C1 segment of cervical spinal cord (tissue), 14 donors: ENCODE data around the gene PEX10.
"Not testable (repeated sequence)": the region's sequence is repeated elsewhere in the genome, so short reads cannot be mapped to it uniquely, and the experiment has no call there.

Experiments used
- DNase-seq, 14 donors: peaks; one replicate each; lab custom pipeline; 2025; lab: John Stamatoyannopoulos, UW

PEX10 gene

DNA sequence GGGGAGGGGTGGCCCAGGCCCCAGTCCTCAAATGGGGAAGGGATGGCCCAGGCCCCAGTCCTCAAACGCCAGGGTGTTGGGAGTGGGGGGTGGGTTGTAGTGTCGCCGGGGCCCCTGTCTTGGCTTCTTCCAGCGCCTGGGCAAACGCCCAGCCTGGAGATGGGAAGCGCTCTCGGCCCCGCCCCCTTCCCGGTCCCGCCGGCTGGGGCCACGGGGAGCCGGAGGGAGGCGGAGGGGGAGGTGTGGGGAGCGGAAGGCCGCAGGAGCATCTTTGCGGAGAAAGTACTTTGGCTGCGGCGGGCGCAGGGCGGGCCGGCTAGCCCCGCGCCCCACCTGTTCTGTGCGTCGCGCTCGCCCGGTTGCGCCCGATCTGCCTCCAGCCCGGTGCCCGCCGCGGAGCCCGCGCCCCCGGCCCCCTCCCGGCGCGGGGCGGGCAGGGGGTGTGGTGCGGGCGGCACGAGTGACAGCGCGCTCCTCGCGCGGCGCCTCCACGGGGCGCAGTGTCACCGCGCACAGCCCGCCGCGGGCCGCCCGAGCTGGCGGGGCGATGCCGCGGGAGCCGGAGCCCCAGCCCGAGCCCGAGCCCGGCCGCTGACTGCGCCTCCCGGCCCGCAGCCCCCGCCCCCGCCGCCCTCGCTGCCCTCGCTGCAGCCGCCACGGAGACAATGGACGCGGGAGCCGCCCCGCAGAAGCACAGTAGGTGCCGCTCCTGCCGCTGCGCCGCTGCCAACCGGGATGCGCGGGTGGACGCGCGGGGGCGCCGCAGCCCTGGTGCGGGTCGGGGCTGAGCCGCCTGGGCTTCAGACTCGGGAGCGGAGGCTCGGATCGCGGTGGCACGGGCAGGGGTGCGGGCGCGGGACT lies 31.1 kb upstream of the PEX10 start:
- peak in 10 of 14 donors; percentile 17 to 77 (median 38) for DNase-seq

DNA sequence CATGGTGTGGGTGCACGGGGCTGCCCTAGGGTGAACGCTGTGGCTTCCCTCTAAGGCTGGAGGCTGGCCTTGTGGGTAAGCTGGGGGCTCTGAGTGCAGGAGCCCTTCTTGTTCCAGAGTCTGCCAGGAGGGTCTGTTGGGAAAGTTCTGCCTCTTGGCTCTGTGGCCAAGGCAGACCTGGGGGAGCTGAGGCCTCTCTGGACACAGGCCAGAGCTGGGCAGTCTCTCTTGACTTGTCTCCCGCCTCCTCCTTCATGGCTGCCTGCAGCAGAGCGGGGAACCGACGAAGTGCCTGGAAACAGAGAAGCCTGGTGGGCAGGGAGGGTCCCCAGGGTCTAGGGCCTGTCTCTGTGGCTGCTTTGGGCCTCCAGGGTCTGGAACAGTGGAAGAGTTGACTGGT lies 30.3 kb upstream of the PEX10 start:
- DNase-seq, result no peak

DNA sequence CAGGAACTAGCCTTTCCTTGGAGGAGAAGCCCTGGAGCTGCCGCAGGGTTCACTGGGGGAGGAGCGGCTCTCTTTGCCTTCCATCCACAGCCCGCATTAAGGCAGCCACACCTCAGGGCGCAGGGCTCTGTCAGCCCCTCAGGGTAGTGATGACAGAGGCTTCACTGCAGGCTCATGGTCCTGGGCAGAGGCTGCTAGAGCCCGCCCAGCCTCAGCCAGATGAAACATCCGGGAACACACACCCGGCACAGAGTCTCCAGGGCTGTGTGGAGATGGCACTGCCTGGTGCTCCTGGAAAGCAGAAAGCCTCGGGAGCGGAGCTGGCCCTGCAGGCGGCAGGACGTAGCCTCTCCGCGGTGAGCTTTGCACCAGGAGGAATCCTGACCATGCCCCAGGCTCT lies 29.4 kb upstream of the PEX10 start:
- DNase-seq, result peak in 9 of 14 donors; percentile 11 to 73 (median 26)

DNA sequence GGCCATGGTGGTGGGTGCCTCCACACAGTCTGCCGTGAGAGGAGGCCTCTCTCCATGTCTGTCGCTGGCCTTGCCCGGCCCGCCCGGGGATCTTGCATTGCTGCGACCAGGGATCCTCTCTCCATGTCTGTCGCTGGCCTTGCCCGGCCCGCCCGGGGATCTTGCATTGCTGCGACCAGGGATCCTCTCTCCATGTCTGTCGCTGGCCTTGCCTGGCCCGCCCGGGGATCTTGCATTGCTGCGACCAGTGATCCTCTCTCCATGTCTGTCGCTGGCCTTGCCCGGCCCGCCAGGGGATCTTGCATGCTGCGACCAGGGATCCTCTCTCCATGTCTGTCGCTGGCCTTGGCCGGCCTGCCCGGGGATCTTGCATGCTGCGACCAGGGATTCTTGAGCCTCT lies 28.0 kb upstream of the PEX10 start:
- not testable (repeated sequence) for DNase-seq

DNA sequence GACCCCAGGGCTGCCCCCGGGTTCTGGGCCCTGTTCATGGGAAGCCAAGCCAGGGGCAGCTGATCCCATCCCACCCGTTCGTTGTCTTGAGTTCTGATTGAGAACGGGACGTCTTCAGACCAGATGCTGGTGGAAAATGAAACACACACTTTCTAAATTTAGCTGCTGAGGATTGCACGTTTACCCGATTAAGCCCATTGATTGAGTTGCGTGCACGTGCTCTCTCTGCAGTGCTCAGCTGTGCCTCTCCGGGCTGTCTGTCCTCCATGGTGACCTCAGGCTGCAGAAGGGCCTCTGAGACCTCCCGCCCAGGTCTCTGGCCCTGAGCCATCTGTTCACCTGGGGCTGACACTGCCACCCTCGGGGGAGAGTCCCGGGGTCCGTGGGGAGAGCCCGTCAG lies 27.0 kb upstream of the PEX10 start:
- DNase-seq, result no peak

DNA sequence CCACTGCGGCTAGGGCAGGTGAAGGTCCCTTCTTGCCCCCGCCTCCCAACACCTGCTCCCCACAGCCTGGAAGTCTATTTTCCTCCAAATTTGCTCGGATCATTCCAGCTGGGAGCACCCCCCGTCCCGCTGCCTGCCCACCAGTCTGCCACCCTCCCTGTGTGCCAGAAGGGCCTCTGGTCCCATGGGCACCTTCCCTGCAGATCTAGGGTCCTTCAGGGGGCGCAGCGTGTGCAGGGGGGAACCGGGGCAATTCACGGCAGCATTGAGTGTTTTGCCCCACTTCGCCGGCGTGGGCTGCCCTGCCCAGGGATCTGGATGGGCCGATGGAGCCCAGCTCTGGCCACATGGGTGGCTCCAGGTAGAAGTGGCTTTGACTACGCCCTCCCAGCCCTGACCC lies 26.3 kb upstream of the PEX10 start:
- no peak for DNase-seq

DNA sequence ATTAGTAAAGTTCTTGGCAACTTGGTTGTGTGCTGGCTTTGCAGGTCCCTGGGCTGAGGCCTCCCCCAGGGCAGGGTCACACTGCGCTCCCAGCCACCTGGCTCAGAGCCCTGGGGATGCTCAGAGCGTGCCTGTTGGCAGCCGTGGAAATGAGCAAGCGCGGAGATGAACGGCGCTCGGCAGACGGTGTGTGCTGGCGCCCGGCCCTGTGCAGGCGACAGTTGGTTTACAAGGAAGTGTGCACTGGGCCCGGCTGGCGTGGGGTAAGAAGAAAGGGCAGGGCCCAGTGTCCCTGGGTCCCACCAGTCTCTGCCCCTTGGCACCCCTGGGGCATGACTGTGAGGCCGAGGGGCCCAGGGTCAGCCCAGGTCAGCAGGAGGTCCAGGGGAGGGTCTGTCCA lies 25.7 kb upstream of the PEX10 start:
- DNase-seq, result peak in 7 of 14 donors; percentile 18 to 79 (median 37)

DNA sequence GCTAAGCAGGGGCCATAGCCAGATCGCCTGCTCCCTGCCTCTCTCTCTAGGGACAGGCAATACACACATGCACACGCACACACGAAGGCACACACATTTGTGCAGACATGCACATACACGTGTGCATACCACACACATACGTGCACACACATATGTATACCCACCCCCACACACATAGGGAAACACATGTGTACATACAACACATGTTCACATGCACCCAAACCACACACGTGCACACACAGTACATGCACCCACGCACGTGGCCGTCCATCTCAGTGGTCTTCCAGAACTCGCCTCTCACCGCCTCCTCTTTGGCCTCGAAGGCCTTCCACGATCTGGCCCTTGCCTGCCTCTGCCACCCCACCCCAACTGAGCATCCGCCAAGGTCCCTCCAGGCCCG lies 25.3 kb upstream of the PEX10 start:
- DNase-seq, result no peak

DNA sequence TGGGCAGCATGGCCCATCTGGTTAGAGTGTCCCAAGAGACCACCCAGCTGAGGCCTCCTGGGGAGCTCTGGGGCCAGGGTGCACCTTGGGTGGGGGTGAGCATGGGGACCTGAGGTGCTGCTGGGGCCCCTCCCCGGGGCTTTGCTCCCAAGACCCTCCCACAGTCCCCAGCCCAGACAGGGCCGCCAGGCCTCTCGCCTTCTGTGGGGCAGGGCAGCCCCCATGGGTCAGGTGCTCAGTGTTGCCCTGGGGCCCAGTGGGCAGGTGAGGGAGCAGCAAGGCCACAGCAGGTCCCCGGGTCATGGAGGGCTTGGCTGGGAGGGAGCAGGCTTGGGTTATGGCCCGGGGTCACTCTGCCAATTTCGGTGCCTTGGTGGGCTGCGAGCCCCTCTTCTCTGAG lies 24.5 kb upstream of the PEX10 start:
- DNase-seq, result no peak

DNA sequence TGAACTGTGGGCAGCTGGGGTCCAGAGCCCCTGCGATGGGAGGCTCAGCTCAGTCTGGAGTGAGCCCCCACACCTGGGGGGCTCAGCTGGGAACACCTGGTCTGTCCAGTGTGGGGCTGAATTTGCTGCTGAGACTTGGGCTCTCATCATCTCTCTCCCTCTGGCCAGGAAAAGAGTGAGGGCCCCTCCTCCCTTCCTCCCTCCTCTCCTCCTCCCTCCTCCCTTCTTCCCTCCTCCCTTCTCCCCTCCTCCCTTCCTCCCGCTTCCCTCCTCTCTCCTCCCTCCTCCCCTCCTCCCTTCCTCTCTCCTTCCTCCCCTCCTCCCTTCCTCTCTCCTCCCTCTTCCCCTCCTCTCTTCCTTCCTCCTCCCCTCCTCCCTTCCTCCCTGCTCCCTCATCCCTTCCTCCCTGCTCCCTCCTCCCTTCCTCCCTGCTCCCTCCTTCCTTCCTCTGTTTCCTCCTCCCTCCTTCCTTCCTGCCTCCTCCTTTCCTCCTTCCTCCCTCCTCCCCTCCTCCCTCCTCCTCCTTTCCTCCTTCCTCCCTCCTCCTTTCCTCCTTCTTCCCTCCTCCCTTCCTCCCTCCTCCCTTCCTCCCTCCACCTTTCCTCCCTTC lies 23.5 kb upstream of the PEX10 start:
- no peak for DNase-seq

DNA sequence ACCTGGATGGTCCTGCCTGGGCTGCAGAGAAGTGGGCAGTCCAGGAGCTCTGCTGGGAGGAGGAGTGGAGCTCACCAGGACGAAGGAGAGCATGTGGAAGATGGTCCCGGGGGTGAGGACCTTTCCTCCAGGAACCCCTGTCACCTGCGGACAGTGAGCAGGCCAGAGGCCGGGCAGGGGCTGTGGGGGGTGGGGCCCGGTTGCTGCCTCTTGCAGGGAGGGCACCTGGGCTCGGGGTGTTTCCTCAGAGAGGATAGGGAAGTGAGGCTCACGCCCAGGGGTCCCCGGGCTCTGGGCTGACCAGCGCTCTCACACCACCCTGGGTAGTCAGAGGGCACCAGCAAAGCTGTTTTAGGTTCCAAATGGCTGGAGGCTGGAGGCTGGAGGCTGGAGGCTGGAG lies 22.7 kb upstream of the PEX10 start:
- no peak for DNase-seq

DNA sequence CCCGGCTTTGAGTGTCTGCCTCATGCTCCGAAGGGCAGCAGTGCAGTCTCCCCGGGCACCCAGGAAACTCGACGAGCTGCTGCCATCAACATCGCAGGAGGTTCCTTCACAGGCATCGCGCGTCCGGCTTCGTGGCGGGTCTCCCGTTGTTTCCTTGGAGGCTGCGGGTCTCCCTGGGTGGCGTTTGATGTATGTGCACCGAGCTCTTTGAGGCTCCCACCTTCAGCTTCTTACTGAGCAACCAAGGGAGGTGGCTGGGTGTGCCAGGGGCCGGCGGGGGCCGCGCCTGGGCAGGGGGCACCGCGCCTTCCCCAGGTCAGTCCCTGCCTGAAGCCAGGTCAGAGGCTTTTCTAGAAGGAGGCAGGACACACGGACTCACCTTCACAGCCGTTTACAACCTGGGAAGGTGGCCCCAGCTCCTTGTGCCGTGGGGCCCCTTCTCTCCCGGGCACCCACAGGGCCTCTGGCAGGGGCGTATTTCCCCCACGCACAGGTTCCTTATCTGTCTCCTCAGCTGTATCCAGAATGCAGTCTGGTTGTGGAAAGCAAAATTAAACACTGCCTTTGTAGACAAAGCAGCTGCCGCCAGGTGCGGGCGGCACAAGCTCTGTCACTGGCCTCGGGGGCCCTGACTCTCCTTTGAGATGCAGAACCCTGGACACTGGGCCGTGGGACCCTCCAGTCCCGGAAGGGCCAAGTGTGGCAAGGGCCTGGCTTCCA lies 21.7 kb upstream of the PEX10 start:
- DNase-seq, result no peak

DNA sequence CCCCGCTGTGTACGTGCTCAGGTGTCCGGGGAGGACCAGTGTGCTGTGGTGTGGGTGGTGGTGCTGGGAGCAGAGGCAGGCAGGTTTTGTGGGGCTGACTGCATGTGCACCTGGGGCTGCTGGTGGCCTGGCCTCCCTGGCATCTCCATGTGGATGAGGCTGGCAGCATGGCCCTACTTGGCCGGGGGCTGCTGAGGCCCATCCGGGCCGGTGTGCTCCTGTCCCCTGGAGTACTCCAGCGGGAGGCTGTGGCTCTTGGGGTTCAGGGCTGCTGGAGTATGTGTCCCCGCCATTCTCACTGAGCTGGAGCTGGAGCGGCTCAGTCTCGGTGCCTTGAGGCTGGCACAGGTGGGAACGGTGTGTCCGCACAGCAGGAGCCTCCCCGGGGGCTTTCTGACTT lies 20.8 kb upstream of the PEX10 start:
- no peak for DNase-seq

DNA sequence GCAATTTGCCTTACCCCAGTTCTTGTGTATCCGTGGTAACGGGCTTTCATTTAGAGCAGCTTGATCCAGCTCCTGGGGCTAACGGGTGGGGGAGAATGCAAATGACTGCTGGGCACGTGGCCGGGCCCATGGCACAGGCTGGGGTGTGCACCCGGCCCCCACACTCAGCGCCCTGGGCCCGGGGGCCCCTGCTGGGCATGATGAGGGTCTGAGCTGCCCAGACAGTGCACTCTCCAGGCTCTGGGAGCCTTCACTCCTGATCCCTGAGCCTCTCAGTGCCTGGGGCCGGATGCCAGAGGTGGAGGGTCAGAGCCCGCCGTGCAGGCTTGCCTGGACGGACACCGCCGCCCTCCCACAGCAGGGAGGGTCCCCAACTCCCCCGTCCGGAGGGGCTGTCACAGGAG lies 20.1 kb upstream of the PEX10 start:
- DNase-seq, result no peak

DNA sequence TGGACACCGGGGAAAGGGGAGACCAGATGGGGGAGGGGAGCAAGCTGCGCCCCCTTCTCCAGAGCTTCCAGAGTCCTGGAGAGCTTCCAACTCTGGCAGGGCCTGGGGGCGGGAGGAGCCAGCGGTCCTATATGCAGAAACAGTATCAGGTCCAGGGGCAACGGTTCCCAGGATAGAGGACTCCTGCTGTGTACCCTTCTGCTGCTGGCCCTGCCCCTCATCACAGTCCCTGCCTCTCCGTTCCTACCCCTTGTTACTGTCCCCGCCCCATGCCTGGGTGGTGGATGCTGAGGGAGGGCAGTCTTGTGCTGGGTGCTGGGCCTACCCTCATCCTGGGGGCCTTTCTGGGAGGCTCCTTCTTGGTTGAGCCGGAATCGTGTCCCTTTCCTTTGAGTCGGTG lies 19.2 kb upstream of the PEX10 start:
- DNase-seq, result no peak

DNA sequence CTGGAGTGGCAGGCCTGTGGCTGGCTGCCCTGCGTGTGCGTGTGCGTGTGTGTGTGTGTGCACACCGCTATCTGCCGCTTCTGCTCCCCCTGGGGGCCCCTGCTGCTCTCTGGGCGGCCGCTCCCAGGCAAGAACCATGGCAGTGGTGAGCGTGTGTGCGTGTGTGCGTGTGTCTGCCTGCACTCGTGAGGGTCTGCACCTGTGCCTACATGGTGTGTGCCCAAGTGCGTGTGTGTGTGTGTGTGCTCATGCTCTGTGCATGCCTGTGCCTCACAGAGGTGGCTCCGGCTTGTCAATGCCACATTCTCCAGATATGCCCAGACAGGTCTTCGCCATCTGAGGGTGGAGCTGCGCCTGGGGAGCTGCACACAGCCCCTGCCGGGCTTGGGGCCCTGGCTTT lies 18.7 kb upstream of the PEX10 start:
- no peak for DNase-seq

DNA sequence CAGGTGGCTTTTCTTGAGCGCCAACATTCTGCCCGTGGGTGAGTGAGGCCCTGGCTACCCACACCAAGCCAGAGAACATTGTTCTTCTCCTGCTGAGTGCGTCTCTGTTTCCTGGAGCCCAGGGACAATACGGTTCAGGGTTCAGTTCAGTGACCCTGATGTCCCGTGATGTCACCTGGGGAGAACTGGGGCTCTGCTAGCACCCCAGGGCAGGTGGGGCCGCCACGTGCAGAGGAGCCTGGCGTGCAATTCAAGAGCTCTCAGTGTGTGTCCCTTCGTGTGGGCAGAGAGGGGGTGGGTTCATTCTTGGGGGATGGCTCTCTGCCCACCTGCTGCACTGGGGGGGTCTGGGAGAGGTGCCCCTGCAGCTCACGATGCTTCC lies 18.2 kb upstream of the PEX10 start:
- DNase-seq, result no peak

DNA sequence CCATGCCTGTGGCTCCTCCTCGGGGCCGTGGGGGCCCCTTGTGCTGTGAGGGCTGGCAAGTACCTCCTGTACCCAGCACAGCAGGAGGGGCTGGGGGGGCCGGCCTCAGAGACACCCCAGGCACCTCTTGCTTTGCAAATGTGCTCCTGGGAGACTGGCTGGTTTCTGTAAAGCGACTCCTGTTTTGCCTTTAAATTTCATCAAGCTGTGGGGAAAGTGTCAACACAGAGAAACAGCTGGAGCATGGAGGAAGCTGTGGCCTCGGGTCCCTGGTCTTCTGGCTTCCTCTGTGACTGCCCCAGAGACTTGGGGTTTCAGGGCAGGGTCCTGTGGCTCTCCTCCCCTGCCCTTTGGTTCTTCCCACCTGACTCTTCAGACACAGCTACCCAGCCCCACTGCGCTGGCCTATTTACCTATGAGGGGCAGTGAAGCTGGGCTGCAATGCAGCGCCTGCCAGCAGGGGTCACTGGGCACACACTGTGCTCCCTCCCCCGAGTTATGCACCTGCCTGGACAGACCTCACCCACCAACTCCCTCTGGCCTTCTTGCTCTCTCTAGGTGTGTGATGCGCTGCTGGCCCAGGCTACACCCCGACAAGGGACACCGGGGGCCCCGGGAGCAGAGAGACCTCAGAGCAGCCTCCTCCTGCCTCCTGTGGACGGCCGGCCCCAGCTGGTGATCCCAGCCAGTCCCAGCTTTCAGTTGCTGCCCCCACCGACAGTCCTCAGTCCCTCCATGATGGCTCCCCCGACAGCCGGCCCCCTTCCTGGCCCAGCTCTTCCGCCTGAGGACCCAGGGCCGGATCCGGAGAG lies 17.6 kb upstream of the PEX10 start:
- no peak for DNase-seq

DNA sequence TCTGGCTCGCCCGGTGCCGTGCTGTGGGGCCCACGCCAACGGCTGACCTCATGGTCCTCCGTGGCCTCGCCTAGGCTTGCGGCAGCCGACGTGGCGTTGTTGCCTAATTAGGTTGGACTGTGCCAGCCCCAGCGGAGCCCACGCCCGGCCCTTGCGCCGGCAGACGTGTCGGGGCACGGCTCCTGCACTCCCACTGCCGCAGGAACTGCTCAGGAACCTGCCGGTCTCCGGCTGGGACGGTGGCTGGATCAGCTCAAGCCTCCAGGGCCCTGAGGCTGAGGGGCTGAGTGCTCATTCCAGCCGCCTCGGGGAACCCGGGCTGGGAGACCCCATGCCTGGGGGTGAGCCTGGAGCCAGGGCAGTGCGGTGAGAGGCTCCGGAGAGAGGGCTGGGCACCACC lies 16.1 kb upstream of the PEX10 start:
- no peak for DNase-seq

DNA sequence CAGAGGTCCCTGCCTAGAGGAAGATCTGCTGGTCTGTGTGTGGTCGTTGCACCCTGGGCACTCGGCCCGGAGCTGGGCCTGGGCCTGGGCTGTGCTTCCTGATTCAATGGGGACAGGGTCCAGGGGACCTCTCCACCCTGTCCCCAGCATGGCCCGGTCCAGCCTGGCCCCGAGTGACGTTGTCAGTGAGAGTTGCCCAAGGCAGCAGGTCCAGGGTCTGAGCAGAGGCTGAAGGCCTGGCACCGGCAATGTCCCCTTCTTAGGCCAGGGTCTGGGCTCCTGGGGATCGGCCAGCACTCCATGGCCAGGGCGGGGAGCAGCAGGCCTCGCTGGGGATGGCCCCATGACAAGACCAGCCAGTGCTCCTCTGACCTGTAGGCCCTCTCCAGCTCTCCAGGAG lies 15.6 kb upstream of the PEX10 start:
- no peak for DNase-seq

DNA sequence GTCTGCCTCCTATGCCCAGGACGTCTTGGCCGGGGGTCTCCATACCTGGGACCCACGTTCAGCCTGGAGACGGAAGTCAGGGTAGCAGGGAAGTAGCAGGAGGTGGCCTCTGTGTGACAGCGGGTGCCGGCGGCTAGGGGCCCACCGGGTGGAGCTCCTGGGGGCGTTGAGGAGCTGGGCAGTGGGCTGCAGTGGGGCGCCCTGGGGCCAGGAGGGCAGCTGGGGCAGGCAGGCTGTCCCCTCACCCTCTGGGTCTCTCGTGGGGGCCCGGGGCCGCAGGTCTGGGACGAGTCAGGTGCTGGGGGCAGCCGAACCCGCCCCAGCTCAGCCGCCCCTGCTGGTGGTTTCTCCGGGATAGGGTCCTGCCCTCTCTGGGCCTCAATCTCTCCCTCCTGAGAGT lies 14.7 kb upstream of the PEX10 start:
- DNase-seq, result no peak

DNA sequence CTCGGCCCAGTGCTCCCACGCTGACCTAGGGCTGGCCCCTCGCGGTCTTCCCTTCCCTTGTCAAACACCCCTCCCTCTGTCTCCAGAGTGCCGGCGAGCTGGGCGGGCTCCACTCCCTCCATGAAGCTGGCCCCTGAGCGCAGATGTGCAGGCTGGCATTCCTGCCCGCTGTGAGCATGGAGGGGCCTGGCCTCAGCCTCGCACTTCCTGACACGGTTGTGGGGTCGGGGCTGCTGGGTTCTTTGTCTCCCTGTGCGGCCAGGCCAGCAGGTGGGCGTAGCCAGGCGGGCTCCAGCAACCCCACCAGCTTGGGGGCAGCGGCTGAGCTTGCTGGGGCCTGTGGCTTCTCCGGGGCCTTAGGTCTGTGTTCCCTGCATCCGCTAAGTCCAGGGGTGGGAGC lies 14.2 kb upstream of the PEX10 start:
- DNase-seq, result no peak
